ENCODE measurements around the gene TGFBI.

TGFBI gene

DNA sequence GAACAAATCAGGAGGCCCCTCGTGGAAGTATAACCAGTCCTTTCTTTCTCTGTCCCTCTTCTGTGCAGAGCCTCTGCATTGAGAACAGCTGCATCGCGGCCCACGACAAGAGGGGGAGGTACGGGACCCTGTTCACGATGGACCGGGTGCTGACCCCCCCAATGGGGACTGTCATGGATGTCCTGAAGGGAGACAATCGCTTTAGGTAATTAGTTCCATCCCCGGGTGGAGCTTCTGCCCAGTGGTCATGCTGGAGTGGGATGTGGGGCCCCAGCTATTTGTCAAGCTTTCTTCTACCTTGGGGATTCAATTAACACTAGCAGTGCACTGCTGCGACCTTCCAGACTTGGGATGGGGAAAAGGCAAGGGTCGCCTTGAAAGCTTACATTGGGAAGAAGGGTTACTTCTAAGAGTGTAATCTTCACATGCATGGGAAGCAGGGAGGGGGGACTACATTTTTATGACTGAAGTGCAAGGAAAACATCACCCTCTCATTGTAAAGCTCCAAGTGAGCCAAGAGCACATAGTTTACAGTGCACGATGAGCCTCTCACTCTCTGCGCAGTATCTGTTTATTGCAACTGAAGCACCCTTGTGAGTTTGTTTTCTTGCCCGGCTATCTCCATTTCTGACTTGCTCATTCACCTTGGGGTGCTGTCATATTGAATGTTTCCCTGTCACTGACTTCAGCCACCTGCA, 27.0 kb downstream of the TGFBI start:
- Histone ChIP-seq H3K27ac (ENCODE audit: low read depth, low read length, poor library complexity, severe bottlenecking) (no peak overlapping the region), H4K20me1 (ENCODE audit: insufficient read depth, low read length) (no peaks in the 10 kb centered on the region), H3F3A (ENCODE audit: insufficient read depth, low read length) (no peaks in the 10 kb centered on the region), H3K4me1 (ENCODE audit: insufficient read depth, low read length, severe bottlenecking) (no peaks in the 10 kb centered on the region), H3K4me3 (ENCODE audit: low read depth, low read length, poor library complexity, severe bottlenecking) (no peak overlapping the region), H3K27me3 (ENCODE audit: insufficient read depth, low read length) (no peaks in the 10 kb centered on the region), H3K79me2 (ENCODE audit: insufficient read depth, low read length) (no peaks in the 10 kb centered on the region), H3K4me2 (ENCODE audit: low read length) (no peak overlapping the region), H3K9me3 (ENCODE audit: low read length) (no peaks in the 10 kb centered on the region), H2AFZ (ENCODE audit: low read length) (no peak overlapping the region), H3K9me2 (ENCODE audit: low read depth, low read length) (no peaks in the 10 kb centered on the region), H3K9ac (ENCODE audit: low read length) (no peak overlapping the region), H3K36me3 (ENCODE audit: insufficient read depth, low read length) (no peaks in the 10 kb centered on the region)
- TF ChIP-seq, protein P1, sequence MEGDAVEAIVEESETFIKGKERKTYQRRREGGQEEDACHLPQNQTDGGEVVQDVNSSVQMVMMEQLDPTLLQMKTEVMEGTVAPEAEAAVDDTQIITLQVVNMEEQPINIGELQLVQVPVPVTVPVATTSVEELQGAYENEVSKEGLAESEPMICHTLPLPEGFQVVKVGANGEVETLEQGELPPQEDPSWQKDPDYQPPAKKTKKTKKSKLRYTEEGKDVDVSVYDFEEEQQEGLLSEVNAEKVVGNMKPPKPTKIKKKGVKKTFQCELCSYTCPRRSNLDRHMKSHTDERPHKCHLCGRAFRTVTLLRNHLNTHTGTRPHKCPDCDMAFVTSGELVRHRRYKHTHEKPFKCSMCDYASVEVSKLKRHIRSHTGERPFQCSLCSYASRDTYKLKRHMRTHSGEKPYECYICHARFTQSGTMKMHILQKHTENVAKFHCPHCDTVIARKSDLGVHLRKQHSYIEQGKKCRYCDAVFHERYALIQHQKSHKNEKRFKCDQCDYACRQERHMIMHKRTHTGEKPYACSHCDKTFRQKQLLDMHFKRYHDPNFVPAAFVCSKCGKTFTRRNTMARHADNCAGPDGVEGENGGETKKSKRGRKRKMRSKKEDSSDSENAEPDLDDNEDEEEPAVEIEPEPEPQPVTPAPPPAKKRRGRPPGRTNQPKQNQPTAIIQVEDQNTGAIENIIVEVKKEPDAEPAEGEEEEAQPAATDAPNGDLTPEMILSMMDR (IDR thresholded peaks at IDR 0.05; ENCODE audit: low read length) = no peak
- TF ChIP-seq EZH2 (IDR thresholded peaks at IDR 0.05; ENCODE audit: borderline replicate concordance, low read length) = no peak

DNA sequence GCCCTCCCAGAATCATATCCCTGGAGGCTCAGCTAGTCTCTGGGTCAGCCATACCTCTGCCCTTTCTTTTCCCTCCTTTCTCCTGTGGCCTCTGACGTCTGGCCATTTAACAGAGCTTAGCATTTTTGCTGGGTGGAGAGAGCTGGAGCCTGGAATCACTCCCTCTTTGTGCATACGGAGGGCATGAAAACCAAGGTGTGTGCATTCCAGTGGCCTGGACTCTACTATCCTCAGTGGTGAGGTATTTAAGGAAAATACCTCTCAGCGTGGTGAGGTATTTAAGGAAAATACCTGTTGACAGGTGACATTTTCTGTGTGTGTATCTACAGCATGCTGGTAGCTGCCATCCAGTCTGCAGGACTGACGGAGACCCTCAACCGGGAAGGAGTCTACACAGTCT, 27.5 kb downstream of the TGFBI start:
- Histone ChIP-seq H3K79me2 (ENCODE audit: insufficient read depth, low read length) (no peaks in the 10 kb centered on the region), H3F3A (ENCODE audit: insufficient read depth, low read length) (no peaks in the 10 kb centered on the region), H3K9ac (ENCODE audit: low read length) (no peak overlapping the region), H3K27me3 (ENCODE audit: insufficient read depth, low read length) (no peaks in the 10 kb centered on the region), H3K4me3 (ENCODE audit: low read depth, low read length, poor library complexity, severe bottlenecking) (no peak overlapping the region), H3K9me2 (ENCODE audit: low read depth, low read length) (no peaks in the 10 kb centered on the region), H2AFZ (ENCODE audit: low read length) (no peak overlapping the region), H3K27ac (ENCODE audit: low read depth, low read length, poor library complexity, severe bottlenecking) (no peak overlapping the region), H3K4me1 (ENCODE audit: insufficient read depth, low read length, severe bottlenecking) (no peaks in the 10 kb centered on the region), H3K9me3 (ENCODE audit: low read length) (no peaks in the 10 kb centered on the region), H3K4me2 (ENCODE audit: low read length) (no peak overlapping the region), H4K20me1 (ENCODE audit: insufficient read depth, low read length) (no peaks in the 10 kb centered on the region), H3K36me3 (ENCODE audit: insufficient read depth, low read length) (no peaks in the 10 kb centered on the region)
- TF ChIP-seq, protein P1 (IDR thresholded peaks at IDR 0.05; ENCODE audit: low read length) = no peak
- no peak for TF ChIP-seq EZH2 (IDR thresholded peaks at IDR 0.05; ENCODE audit: borderline replicate concordance, low read length)

DNA sequence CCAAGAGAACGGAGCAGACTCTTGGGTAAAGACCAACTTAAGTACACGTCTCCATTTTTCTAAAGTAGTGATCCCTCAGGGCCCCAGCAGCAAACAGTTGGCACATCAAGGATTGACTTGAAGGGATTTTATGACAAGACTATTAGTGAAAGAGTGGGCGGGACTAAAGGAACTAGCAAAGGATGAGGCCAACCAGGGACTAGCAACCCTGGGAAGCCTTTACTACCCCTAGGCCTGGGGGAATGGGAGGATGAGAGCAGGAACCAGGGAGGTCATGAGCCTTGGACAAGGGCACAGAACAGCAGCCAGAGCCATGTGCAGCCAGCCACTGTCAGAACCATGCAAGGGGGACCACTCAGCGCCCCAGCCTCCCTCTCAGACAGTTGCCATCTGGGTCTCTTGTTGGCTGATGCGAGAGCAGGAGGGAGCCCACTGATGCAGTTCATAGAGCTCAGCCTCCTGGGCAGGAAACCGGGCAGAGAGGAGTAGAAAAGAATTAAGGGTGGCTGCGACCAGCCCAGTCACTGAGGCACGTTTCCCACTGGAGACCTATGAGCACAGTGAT, 28.1 kb downstream of the TGFBI start:
- Histone ChIP-seq H2AFZ (ENCODE audit: low read length) (no peak overlapping the region), H3K9me3 (ENCODE audit: low read length) (no peaks in the 10 kb centered on the region), H3K79me2 (ENCODE audit: insufficient read depth, low read length) (no peaks in the 10 kb centered on the region), H3K4me1 (ENCODE audit: insufficient read depth, low read length, severe bottlenecking) (no peaks in the 10 kb centered on the region), H3K27me3 (ENCODE audit: insufficient read depth, low read length) (no peaks in the 10 kb centered on the region), H3K27ac (ENCODE audit: low read depth, low read length, poor library complexity, severe bottlenecking) (no peak overlapping the region), H3K36me3 (ENCODE audit: insufficient read depth, low read length) (no peaks in the 10 kb centered on the region), H3K9me2 (ENCODE audit: low read depth, low read length) (no peaks in the 10 kb centered on the region), H3F3A (ENCODE audit: insufficient read depth, low read length) (no peaks in the 10 kb centered on the region), H3K9ac (ENCODE audit: low read length) (no peak overlapping the region), H3K4me3 (ENCODE audit: low read depth, low read length, poor library complexity, severe bottlenecking) (no peak overlapping the region), H3K4me2 (ENCODE audit: low read length) (no peak overlapping the region), H4K20me1 (ENCODE audit: insufficient read depth, low read length) (no peaks in the 10 kb centered on the region)
- TF ChIP-seq EZH2 (IDR thresholded peaks at IDR 0.05; ENCODE audit: borderline replicate concordance, low read length) = no peak
- TF ChIP-seq, protein P1 (IDR thresholded peaks at IDR 0.05; ENCODE audit: low read length) = no peak

Measured in OCI-LY1 (cell line).